Stimulated activated CD8-positive, alpha-beta memory T cell treated with anti-CD3 and anti-CD28 coated beads, Interleukin-12 subunit alpha, Interleukin-12 subunit beta, amount 100 ng/mL, for 1 hour (primary cell): ENCODE results near the gene ZMYND19.
"Not testable (repeated sequence)": the region's sequence is repeated elsewhere in the genome, so short reads cannot be mapped to it uniquely, and the experiment has no call there.

Source experiments
- DNase-seq: peaks from one replicate; pipeline ENCODE4 v3.0.0-alpha.2; 2020; ENCODE audit warnings: low read depth

Gene ZMYND19

GRCh38 chr9:137588891-137589290, 1.4 kb downstream of the ZMYND19 start:
- DNase-seq = no peak

- no peak for DNase-seq
Observed at GRCh38 chr9:137588311-137588710, 2.0 kb downstream of the ZMYND19 start.

GRCh38 chr9:137586854-137587253, 3.5 kb downstream of the ZMYND19 start:
- no peak for DNase-seq

GRCh38 chr9:137583957-137584356, 6.4 kb downstream of the ZMYND19 start:
- no peak for DNase-seq

GRCh38 chr9:137583347-137583746, 7.0 kb downstream of the ZMYND19 start:
- DNase-seq = no peak

- no peak for DNase-seq
Observed at GRCh38 chr9:137582286-137582860, 7.9 kb downstream of the ZMYND19 start.

- DNase-seq = no peak
Observed at GRCh38 chr9:137581361-137582285, 8.7 kb downstream of the ZMYND19 start.

- no peak for DNase-seq
Observed at GRCh38 chr9:137580954-137581322, 9.4 kb downstream of the ZMYND19 start.

GRCh38 chr9:137580209-137580953, 9.9 kb downstream of the ZMYND19 start:
- DNase-seq = no peak

- DNase-seq = no peak
Observed at GRCh38 chr9:137579259-137579604, 11.1 kb downstream of the ZMYND19 start.

GRCh38 chr9:137578518-137579258, 11.6 kb downstream of the ZMYND19 start, which contains the start of gene DPH7:
DPH7 (minus strand) TSS chr9:137578925; CDS start chr9:137578777, 148 bp downstream.
- peak; percentile 91 for DNase-seq

- no peak for DNase-seq
Observed at GRCh38 chr9:137575716-137576411, 14.4 kb downstream of the ZMYND19 start.

GRCh38 chr9:137575364-137575715, 15.0 kb downstream of the ZMYND19 start:
- no peak for DNase-seq

GRCh38 chr9:137574192-137574591, 16.1 kb downstream of the ZMYND19 start:
- DNase-seq = no peak

GRCh38 chr9:137570566-137570965, 19.7 kb downstream of the ZMYND19 start:
- no peak for DNase-seq

GRCh38 chr9:137569609-137570203, 20.6 kb downstream of the ZMYND19 start:
- DNase-seq = no peak

- not testable (repeated sequence) for DNase-seq
Observed at GRCh38 chr9:137568445-137568844, 21.9 kb downstream of the ZMYND19 start.

- no peak for DNase-seq
Observed at GRCh38 chr9:137564817-137565411, 25.4 kb downstream of the ZMYND19 start.

- no peak for DNase-seq
Observed at GRCh38 chr9:137564134-137564533, 26.2 kb downstream of the ZMYND19 start.

- DNase-seq = no peak
Observed at GRCh38 chr9:137558127-137558526, 32.2 kb downstream of the ZMYND19 start.
